ENCODE measurements around the gene PARD3B.

PARD3B gene

GRCh38 chr2:204753841-204754240, 208.6 kb downstream of the PARD3B start:
- H3K4me3 ChIP-seq (ENCODE audit: low read depth, low read length), result no peak overlapping the region
- TF ChIP-seq MAX (IDR thresholded peaks at IDR 0.05; ENCODE audit: low read depth, low read length) (no peak), CTCF (IDR thresholded peaks at IDR 0.05; ENCODE audit: low read depth, low read length) (no peak), POLR2A (IDR thresholded peaks at IDR 0.05; ENCODE audit: extremely low read depth, insufficient read length) (no peak), MYC (IDR thresholded peaks at IDR 0.05; ENCODE audit: low read depth, low read length) (no peak)
- DNase-seq (ENCODE audit: low read depth), result no peak

GRCh38 chr2:204754898-204755297, 209.6 kb downstream of the PARD3B start:
- no peak overlapping the region for H3K4me3 ChIP-seq (ENCODE audit: low read depth, low read length)
- no peak for TF ChIP-seq MYC (IDR thresholded peaks at IDR 0.05; ENCODE audit: low read depth, low read length)
- no peak for TF ChIP-seq MAX (IDR thresholded peaks at IDR 0.05; ENCODE audit: low read depth, low read length)
- no peak for TF ChIP-seq POLR2A (IDR thresholded peaks at IDR 0.05; ENCODE audit: extremely low read depth, insufficient read length)
- TF ChIP-seq CTCF (IDR thresholded peaks at IDR 0.05; ENCODE audit: low read depth, low read length), result no peak
- no peak for DNase-seq (ENCODE audit: low read depth)

GRCh38 chr2:204763974-204764703, 218.9 kb downstream of the PARD3B start:
- TF ChIP-seq MYC (IDR thresholded peaks at IDR 0.05; ENCODE audit: low read depth, low read length) (no peak), POLR2A (IDR thresholded peaks at IDR 0.05; ENCODE audit: extremely low read depth, insufficient read length) (no peak)
- H3K4me3 ChIP-seq (ENCODE audit: low read depth, low read length), result no peak overlapping the region
- no peak for DNase-seq (ENCODE audit: low read depth)

- no peak overlapping the region for H3K4me3 ChIP-seq (ENCODE audit: low read depth, low read length)
- no peak for DNase-seq (ENCODE audit: low read depth)
- TF ChIP-seq CTCF (IDR thresholded peaks at IDR 0.05; ENCODE audit: low read depth, low read length) (no peak), MYC (IDR thresholded peaks at IDR 0.05; ENCODE audit: low read depth, low read length) (no peak), POLR2A (IDR thresholded peaks at IDR 0.05; ENCODE audit: extremely low read depth, insufficient read length) (no peak), MAX (IDR thresholded peaks at IDR 0.05; ENCODE audit: low read depth, low read length) (no peak)
These were observed 225.5 kb downstream of the PARD3B start for GRCh38 chr2:204770735-204771134.

GRCh38 chr2:204771721-204772120, 226.4 kb downstream of the PARD3B start:
- H3K4me3 ChIP-seq (ENCODE audit: low read depth, low read length), result no peak overlapping the region
- TF ChIP-seq POLR2A (IDR thresholded peaks at IDR 0.05; ENCODE audit: extremely low read depth, insufficient read length), result no peak
- no peak for TF ChIP-seq CTCF (IDR thresholded peaks at IDR 0.05; ENCODE audit: low read depth, low read length)
- TF ChIP-seq MAX (IDR thresholded peaks at IDR 0.05; ENCODE audit: low read depth, low read length), result no peak
- no peak for TF ChIP-seq MYC (IDR thresholded peaks at IDR 0.05; ENCODE audit: low read depth, low read length)
- DNase-seq (ENCODE audit: low read depth), result no peak

- no peak overlapping the region for H3K4me3 ChIP-seq (ENCODE audit: low read depth, low read length)
- TF ChIP-seq CTCF (IDR thresholded peaks at IDR 0.05; ENCODE audit: low read depth, low read length), result no peak
- TF ChIP-seq MAX (IDR thresholded peaks at IDR 0.05; ENCODE audit: low read depth, low read length), result no peak
- no peak for TF ChIP-seq POLR2A (IDR thresholded peaks at IDR 0.05; ENCODE audit: extremely low read depth, insufficient read length)
- no peak for TF ChIP-seq MYC (IDR thresholded peaks at IDR 0.05; ENCODE audit: low read depth, low read length)
- DNase-seq (ENCODE audit: low read depth), result no peak
These were observed 227.3 kb downstream of the PARD3B start for GRCh38 chr2:204772546-204772945.
